NCI-H2171 (cell line): Measurements from ENCODE around the gene TTC17.
"Not testable (repeated sequence)": the region's sequence is repeated elsewhere in the genome, so short reads cannot be mapped to it uniquely, and the experiment has no call there.

Experiments
- DNase-seq: peaks from one replicate; lab custom pipeline; 2025; lab: John Stamatoyannopoulos, UW

Gene TTC17

DNA sequence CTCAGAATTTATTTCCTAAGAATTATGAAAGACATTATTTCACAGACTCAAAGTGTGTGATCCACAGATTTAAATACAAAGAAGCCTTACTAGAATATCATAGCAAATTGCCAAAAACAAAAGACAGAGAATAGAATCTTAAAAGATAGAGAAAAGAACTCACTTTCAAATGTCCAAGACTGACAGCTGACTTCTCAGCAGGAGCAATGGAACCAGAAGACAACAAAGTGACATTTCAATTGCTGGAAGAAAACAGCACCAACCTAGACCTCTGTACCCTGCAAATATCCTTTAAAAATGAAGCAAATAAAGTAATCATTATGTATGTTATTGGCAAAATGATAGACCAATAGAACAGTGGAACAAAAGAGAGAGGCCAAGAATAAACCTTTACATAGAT, 109.2 kb downstream of the TTC17 start:
- no peak for DNase-seq

DNA sequence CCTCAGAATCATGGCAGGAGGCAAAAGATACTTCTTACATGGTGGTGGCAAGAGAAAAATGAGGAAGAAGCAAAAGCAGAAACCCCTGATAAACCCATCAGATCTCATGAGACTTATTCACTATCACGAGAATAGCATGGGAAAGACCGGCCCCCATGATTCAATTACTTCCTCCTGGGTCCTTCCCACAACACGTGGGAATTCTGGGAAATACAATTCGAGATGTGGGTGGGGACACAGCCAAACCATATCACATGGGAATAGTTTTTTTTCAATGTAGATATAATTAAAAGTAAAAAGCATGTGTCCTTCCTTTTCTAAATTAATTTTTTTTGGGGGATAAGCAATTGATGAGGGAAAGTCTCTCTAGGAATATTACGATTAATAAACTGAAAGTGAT, 118.8 kb downstream of the TTC17 start:
- DNase-seq, result not testable (repeated sequence)

DNA sequence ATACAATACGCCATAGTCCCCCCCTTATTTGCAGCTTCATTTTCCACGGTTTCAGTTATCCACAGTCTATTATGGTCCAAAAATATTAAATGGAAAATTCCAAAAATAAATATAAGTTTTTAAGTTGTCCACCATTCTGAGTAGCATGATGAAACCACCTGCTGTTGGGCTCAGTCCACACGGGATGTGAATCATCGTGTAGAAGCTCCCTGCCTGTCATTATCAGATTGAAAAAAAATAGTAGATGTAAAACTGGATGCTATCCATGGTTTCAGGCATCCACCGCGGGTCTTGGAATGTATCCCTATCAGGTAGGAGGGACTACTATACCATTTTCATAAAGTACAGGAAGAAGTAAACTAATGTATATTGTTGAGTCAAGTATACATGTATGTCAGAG, 127.4 kb downstream of the TTC17 start:
- DNase-seq, result no peak

DNA sequence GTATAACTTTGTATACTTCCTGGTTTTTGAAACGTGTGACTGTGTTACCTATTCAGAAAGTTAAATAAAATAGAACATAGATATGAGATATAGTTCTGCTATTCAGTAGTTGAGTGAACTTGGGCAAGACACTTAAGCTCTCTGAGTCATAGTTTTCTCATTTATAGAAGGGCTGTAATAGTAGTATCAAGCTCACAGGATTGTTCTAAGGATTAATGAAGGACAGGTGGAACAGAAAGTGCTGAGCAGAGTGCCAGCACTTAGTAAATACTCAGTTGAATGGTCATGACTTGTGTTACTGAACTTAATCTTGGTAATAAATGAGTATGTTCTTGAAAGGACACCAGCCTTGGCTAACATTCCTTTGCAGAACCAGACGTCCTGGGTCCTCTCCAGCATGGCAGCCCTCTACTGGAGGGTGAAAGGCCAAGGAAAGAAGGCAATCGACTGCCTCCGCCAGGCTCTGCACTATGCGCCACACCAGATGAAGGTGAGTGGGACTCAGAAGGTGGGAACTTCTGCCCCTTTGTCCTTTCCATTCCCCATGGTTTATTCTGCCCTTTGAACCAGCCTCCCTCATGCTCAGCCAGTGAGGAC, 131.2 kb downstream of the TTC17 start:
- no peak for DNase-seq

- DNase-seq, result no peak
Observed at GRCh38 chr11:43492701-43493100, 134.0 kb downstream of the TTC17 start.

DNA sequence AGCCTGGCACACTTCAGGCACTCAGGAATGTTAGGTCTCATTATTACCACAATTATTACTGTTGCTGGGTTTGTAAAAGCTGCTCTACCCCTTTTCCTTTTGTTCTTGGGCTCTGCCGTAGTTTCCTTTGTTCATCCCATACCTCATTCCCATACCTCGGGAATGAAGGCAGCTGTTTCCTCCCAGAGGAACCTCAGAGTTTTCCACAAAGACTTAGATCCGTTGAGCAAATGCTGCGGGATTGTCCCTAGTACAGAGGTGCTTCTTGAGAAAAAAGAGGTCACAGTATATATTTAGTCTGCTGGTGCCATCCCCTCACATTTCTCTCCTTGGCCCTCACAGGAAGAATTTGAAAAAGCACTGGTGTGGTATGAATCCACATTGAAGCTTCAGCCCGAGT, 134.7 kb downstream of the TTC17 start:
- no peak for DNase-seq

- DNase-seq, result no peak
Observed at GRCh38 chr11:43497144-43497543, 138.4 kb downstream of the TTC17 start.

DNA sequence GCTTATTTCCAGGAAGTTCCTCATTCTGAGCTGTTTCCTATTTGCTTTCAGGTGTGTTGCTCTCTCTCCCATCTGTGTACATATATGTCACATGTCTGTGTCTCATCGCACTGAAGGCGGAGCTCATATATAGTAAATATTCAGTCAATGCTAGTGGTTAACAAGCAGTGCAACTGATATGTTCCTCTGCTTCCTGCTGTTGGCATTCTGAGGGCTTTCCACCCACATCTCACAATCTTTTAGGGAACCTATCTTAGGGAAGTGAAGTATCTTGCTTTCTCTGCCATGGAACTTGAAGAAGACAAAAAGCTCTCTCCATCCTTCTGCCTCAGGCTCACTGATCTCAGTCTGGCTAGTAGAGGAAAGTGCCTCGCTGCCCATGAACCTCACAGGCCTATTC, 139.8 kb downstream of the TTC17 start:
- DNase-seq, result no peak

- DNase-seq, result no peak
Observed at GRCh38 chr11:43503417-43503816, 144.7 kb downstream of the TTC17 start.

DNA sequence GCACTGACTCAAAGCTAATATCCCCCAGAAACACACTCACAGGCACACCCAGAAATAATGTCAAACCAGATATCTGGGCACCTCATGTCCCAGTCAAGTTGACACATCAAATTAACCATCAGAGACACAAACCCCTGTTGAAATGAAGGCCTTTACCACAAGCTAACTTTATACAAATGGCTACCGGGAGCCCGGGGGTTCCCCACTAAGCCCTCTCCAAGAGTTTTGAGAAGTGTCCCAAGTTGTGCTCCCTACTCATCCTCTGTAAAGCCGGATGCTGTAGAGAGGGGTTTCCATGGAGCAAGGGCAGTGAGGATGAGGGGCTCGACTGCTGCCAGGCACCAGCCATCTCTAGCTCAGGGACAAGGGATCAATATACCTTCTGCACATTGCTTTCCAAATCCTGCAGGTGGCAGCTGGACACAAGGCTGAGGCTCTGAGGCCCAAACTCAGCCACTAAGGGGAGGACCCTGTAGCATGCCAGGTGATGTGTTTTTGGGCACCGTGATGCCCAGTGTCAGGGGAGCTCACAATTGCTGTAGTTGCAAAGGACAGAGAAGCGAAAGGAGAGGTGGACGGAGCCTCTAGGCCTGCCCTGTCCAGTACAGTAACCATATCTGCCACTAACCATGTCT, 145.7 kb downstream of the TTC17 start:
- no peak for DNase-seq

GRCh38 chr11:43505171-43505570, 146.5 kb downstream of the TTC17 start:
- no peak for DNase-seq

GRCh38 chr11:43507171-43507570, 148.5 kb downstream of the TTC17 start:
- DNase-seq, result no peak

DNA sequence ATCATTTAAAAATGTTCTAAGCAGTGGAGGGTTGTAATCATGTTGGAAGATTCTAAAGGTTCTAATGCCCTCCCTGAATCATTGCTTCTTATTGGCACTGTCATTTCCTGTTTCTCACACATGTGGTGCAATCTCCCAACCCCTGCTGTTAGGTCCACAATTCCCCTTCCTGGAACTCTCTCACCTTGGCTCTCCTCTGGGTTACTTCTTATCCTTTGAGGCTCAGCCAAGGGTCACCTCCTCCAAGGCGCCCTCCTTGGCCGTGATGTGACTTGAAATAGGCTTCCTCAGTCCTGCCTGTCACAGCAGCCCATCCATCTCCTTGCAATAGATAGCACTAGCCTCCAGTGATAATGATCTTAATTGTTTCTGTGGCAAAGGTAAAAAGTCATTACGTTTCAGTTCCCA, 149.8 kb downstream of the TTC17 start:
- no peak for DNase-seq

- DNase-seq, result no peak
Observed at GRCh38 chr11:43511959-43512358, 153.2 kb downstream of the TTC17 start.

GRCh38 chr11:43515090-43515489, 156.4 kb downstream of the TTC17 start:
- no peak for DNase-seq

DNA sequence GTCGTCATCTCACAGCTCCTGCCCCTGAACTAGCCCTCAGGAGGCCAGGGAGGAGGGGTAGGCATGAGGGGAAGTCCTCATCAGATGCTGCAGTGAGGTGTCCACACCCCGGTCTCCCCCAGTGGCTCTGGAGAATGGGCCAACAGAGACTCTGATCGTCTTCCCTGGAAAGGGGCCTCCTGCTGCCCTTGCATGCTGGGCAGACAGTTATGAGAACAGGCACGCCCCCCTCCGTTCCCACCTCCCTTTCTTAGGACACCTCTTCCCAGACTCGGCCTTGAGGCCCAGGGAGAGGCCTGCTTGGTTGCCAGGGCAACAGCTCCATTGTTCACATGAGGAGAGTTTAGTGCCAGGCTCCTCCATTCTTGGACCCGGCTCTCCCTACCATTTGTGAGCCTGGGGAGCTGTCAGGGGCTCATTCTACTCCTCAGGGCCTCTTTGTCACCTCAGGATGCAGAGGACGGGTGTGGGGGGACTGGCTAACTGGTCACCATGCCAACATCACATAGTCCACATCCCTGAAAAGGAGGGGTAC, 157.7 kb downstream of the TTC17 start:
- no peak for DNase-seq

DNA sequence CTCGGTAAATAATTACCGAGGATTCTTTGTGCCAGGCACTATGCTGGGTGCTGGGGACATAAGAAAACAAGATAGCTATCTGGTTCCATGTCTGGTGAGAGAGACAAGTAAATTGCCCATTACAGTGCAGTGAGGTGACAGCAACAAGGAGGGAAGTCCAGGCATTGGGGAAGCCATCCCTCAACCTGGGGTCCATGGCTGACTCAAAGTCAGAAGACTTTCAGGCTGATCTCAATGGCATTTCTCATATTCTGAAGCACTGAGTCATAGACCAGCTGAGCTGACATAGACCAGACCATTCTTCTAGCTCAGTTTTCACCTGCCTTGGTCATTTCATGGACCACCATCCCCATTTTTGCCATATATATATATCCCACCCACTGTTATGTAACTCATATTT, 158.8 kb downstream of the TTC17 start:
- DNase-seq, result no peak

GRCh38 chr11:43518408-43519160, 159.9 kb downstream of the TTC17 start:
- no peak for DNase-seq

DNA sequence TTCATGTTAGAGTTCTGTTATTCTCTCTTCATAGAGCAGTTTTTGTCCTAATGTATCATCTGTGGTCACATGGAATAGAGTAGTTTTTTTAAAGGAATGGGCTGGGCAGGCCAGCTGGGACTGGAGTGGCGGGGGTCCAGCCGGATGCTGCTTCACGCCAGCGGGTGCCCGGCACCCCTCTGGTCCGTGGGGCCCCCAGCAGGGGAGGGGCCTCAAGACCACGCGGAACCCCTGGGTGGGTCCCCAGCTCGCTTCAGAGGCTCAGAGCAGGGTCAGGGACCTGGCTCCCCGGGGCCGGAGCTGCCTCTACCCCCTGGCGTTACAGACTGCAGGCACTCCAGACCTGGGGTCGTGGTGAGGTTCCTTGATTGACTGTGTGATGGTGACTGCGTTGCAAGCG, 162.8 kb downstream of the TTC17 start:
- DNase-seq, result no peak

DNA sequence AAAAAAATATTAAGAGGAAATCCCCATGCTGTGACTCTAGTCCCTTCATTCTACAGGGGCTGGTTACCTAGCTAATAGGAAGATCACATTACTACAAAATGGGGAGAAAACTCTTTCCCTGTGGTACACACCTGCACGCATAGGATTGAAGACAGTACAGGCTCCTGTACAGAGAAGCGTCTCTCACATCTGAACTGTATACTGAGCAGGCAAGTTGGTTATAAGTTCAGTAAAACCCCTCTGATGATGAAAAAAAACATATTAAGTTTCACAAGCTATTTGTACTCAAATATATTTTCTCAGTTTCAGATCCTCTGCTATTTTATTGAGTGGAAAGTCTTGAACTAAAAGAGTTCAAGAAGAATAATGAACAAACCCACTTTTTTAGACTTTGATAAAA, 164.9 kb downstream of the TTC17 start:
- DNase-seq, result no peak

DNA sequence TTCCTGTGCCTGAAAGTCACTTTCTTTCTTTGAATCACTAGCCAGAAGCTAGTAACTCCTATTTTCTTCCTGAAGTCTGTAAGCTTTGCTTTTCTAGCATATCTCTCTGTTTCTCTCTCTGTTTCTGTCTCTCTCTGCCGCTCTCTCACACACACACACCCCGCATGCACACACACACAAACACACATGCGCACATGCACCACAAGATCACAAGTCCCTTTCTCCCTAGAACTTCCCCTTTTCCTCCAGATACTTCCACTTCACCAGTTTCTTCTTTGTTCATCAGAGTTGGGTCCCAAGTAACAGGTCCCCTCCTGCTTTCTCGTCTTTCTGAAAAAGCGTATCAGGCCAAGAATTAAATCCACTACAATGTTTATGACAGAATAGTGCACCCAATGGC, 173.3 kb downstream of the TTC17 start:
- no peak for DNase-seq

- DNase-seq, result no peak
Observed at GRCh38 chr11:43537833-43538615, 179.3 kb downstream of the TTC17 start.
